SK-N-SH (cell line): ENCODE data around the gene LARGE1.

ENCODE experiments used
- MXI1 ChIP-seq: IDR thresholded peaks from 2 replicates; pipeline ENCODE4 v1.6.1; 2012; ENCODE audit warnings: mild to moderate bottlenecking, low read depth, low read length, improper control_type of control experiment
- SMC3 ChIP-seq: IDR thresholded peaks from 2 replicates; pipeline ENCODE4 v1.6.1; 2012; ENCODE audit warnings: low read depth, low read length, improper control_type of control experiment
- TF ChIP-seq, protein P1 (sequence below): IDR thresholded peaks from 2 replicates; pipeline ENCODE4 v1.6.1; 2012; ENCODE audit warnings: mild to moderate bottlenecking, low read depth, low read length, moderate library complexity
- TF ChIP-seq, protein P2 (sequence below): fragments of 200-600 bp; sonication (generic); IDR thresholded peaks from 2 replicates; pipeline ENCODE4 v1.6.1; 2017; ENCODE audit warnings: antibody characterized with exemption, mild to moderate bottlenecking, moderate library complexity

DNA sequence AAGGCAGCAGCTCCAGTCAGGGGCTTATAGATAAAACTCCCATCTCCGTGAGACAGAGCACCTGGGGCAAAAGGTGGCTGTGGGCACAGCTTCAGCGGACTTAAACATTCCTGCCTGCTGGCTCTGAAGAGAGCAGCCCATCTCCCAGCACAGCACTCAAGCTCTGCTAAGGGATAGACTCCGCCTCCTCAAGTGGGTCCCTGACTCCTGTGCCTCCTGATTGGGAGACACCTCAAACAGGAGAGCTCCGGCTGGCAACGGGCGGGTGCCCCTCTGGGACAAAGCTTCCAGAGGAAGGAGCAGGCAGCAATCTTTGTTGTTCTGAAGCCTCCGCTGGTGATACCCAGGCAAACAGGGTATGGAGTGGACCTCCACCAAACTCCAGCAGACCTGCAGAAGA lies 279.4 kb downstream of the LARGE1 start:
- TF ChIP-seq SMC3 (no peak), MXI1 (no peak)
- TF ChIP-seq, protein P1, sequence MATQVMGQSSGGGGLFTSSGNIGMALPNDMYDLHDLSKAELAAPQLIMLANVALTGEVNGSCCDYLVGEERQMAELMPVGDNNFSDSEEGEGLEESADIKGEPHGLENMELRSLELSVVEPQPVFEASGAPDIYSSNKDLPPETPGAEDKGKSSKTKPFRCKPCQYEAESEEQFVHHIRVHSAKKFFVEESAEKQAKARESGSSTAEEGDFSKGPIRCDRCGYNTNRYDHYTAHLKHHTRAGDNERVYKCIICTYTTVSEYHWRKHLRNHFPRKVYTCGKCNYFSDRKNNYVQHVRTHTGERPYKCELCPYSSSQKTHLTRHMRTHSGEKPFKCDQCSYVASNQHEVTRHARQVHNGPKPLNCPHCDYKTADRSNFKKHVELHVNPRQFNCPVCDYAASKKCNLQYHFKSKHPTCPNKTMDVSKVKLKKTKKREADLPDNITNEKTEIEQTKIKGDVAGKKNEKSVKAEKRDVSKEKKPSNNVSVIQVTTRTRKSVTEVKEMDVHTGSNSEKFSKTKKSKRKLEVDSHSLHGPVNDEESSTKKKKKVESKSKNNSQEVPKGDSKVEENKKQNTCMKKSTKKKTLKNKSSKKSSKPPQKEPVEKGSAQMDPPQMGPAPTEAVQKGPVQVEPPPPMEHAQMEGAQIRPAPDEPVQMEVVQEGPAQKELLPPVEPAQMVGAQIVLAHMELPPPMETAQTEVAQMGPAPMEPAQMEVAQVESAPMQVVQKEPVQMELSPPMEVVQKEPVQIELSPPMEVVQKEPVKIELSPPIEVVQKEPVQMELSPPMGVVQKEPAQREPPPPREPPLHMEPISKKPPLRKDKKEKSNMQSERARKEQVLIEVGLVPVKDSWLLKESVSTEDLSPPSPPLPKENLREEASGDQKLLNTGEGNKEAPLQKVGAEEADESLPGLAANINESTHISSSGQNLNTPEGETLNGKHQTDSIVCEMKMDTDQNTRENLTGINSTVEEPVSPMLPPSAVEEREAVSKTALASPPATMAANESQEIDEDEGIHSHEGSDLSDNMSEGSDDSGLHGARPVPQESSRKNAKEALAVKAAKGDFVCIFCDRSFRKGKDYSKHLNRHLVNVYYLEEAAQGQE, result no peak
- TF ChIP-seq, protein P2, sequence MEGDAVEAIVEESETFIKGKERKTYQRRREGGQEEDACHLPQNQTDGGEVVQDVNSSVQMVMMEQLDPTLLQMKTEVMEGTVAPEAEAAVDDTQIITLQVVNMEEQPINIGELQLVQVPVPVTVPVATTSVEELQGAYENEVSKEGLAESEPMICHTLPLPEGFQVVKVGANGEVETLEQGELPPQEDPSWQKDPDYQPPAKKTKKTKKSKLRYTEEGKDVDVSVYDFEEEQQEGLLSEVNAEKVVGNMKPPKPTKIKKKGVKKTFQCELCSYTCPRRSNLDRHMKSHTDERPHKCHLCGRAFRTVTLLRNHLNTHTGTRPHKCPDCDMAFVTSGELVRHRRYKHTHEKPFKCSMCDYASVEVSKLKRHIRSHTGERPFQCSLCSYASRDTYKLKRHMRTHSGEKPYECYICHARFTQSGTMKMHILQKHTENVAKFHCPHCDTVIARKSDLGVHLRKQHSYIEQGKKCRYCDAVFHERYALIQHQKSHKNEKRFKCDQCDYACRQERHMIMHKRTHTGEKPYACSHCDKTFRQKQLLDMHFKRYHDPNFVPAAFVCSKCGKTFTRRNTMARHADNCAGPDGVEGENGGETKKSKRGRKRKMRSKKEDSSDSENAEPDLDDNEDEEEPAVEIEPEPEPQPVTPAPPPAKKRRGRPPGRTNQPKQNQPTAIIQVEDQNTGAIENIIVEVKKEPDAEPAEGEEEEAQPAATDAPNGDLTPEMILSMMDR, result no peak
